Upper lobe of left lung (tissue), 6 donors: ENCODE results near the gene KLF15. TPM values are rescaled to one million over a fixed set of nuclear protein-coding genes. Genes with fewer than 3 reads are reported as not detected.

Experiments
- ATAC-seq, 2 donors: fragments of 200-7000 bp; cut with Tn5 transposase; one replicate each; pipeline ENCODE4 v1.9.1; 2022; ENCODE audit warnings: mild to moderate bottlenecking in 2 of 2, moderate library complexity in 2 of 2; ENCODE audit not compliant: low FRiP score in 2 of 2
- DNase-seq, 2 donors: peaks; one replicate each; pipeline ENCODE4 v3.0.0-alpha.2; 2019 to 2020
- H3K27ac ChIP-seq, 4 donors: fragments of 200-600 bp; sonication (generic); one replicate each; pipeline ENCODE4 v1.5.1; 2016 to 2019
- H3K27me3 ChIP-seq, 4 donors: fragments of 200-600 bp; sonication (generic); one replicate each; pipeline ENCODE4 v1.5.1; 2017 to 2019
- H3K36me3 ChIP-seq, 4 donors: fragments of 200-600 bp; sonication (generic); one replicate each; pipeline ENCODE4 v1.5.1; 2016 to 2019
- H3K4me1 ChIP-seq, 4 donors: fragments of 200-600 bp; sonication (generic); one replicate each; pipeline ENCODE4 v1.5.1; 2018 to 2019
- H3K4me3 ChIP-seq, 4 donors: fragments of 200-600 bp; sonication (generic); one replicate each; pipeline ENCODE4 v1.5.1; 2017 to 2019; ENCODE audit warnings: mild to moderate bottlenecking in 2 of 4, moderate library complexity in 1 of 4
- H3K9me3 ChIP-seq, 4 donors: fragments of 200-600 bp; sonication (generic); one replicate each; pipeline ENCODE4 v1.5.1; 2018 to 2019
- EP300 ChIP-seq, 4 donors: sonication (generic); formaldehyde crosslinking; IDR thresholded peaks; one replicate each; pipeline ENCODE4 v1.5.1; 2017; ENCODE audit warnings: antibody characterized with exemption in 4 of 4, control low read depth in 2 of 4
- POLR2A ChIP-seq, 4 donors: fragments of 450-650 bp; IDR thresholded peaks; one replicate each; pipeline ENCODE4 v1.5.1; 2016 to 2017; ENCODE audit warnings: antibody characterized with exemption in 4 of 4, mild to moderate bottlenecking in 2 of 4
- POLR2AphosphoS5 ChIP-seq, 2 donors: sonication (generic); formaldehyde crosslinking; IDR thresholded peaks; one replicate each; pipeline ENCODE4 v1.5.1; 2017; ENCODE audit warnings: antibody characterized with exemption in 2 of 2
- WGBS, 2 donors: methylation state at CpG; one replicate each; pipeline ENCODE4 v1.1.5; 2017 to 2018; 5-methylcytosine and 5-hydroxymethylcytosine counted together
- total RNA-seq, 6 donors: library from RNA; depleted of rRNA in 4 of 6; stranded (reverse); fragments of >200 nt in 4 of 6; gene quantifications; one replicate each; pipeline versions ENCODE4 v1.1.0 to v1.2.1, GENCODE V29; 2016 to 2021
- TF ChIP-seq, protein P1 (sequence below), 6 experiments: fragments of 450-650 bp in 4 of 6; fragments of 200-600 bp in 2 of 6; sonication (generic) in 2 of 6; IDR thresholded peaks; one replicate each; pipeline ENCODE4 v1.5.1; 2016 to 2019; ENCODE audit warnings: antibody characterized with exemption in 6 of 6
- donor health status: DM: no; HTN: no; CAD: no; lungs with moderate emphysema.
- donor health status: DM: no; HTN: yes; CAD: no; lungs with severe emphysema.

The KLF15 gene
- total RNA-seq, 6 donors from 2014 or later: 21.6 to 52.4 (median 38.3) TPM

- H3K4me3 ChIP-seq: no peak overlapping the region
- peaks cover 8 to 43% (median 19%) of the 10 kb centered on the region in 4 donors for H3K36me3 ChIP-seq
- no peaks in the 10 kb centered on the region for H3K9me3 ChIP-seq
- DNase-seq: peak in 1 of 2 donors; percentile 13
- 75 to 79% methylated on average over 8 of the region's 8 CpGs for WGBS, 2 donors
- no peak for ATAC-seq
- no peaks in the 10 kb centered on the region for H3K27me3 ChIP-seq
- no peak overlapping the region for H3K27ac ChIP-seq
- no peak for TF ChIP-seq POLR2A (IDR thresholded peaks at IDR 0.05)
- peak in 2 of 4 donors; percentile 24 to 61 for TF ChIP-seq EP300 (IDR thresholded peaks at IDR 0.05)
- H3K4me1 ChIP-seq: peaks cover 8 to 40% (median 33%) of the 10 kb centered on the region in 4 donors
Observed at GRCh38 chr3:126347543-126348161, 9.6 kb downstream of the KLF15 start.

DNA sequence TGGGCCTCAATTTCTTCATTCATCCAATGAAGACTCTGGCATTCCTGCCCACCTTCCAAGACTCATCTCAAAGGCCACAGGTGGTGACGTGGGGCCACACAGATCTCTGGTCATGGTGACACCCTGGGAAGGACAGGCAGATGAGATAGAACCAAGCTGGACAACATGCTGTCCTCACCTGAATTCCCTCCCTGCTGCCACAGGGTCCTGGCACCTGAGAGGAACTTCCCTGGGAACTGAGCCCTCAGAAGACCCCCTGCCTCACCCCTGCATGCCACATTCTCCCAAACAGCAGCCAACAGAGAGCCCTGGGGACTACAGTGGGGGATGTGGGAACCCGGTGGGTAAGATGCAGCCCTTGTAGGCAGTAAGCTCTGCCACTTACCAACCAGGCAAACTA is 10.7 kb downstream of the KLF15 start:
- ATAC-seq (no peak), DNase-seq (no peak)

GRCh38 chr3:126345641-126346460 is 11.4 kb downstream of the KLF15 start:
- H3K36me3 ChIP-seq: peaks cover 2 to 30% (median 8%) of the 10 kb centered on the region in 4 donors
- 97% methylated on average over 5 of the region's 5 CpGs; no CpG with 5 or more reads in 1 of the 2 donors for WGBS, 2 donors
- no peak for ATAC-seq
- peaks cover 2 to 22% (median 17%) of the 10 kb centered on the region in 4 donors for H3K4me1 ChIP-seq
- no peak for TF ChIP-seq POLR2AphosphoS5 (IDR thresholded peaks at IDR 0.05)
- TF ChIP-seq, protein P1, sequence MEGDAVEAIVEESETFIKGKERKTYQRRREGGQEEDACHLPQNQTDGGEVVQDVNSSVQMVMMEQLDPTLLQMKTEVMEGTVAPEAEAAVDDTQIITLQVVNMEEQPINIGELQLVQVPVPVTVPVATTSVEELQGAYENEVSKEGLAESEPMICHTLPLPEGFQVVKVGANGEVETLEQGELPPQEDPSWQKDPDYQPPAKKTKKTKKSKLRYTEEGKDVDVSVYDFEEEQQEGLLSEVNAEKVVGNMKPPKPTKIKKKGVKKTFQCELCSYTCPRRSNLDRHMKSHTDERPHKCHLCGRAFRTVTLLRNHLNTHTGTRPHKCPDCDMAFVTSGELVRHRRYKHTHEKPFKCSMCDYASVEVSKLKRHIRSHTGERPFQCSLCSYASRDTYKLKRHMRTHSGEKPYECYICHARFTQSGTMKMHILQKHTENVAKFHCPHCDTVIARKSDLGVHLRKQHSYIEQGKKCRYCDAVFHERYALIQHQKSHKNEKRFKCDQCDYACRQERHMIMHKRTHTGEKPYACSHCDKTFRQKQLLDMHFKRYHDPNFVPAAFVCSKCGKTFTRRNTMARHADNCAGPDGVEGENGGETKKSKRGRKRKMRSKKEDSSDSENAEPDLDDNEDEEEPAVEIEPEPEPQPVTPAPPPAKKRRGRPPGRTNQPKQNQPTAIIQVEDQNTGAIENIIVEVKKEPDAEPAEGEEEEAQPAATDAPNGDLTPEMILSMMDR (IDR thresholded peaks at IDR 0.05): no peak
- H3K27me3 ChIP-seq: no peaks in the 10 kb centered on the region
- peak in 1 of 2 donors; percentile 37 for DNase-seq
- no peaks in the 10 kb centered on the region for H3K9me3 ChIP-seq
- H3K27ac ChIP-seq: no peak overlapping the region
- no peak overlapping the region for H3K4me3 ChIP-seq

More for the DNA sequence above, 10.7 kb downstream of the KLF15 start:
- 86 to 97% methylated on average over 1 to 2 of the region's 2 CpGs for WGBS, 2 donors
- Histone ChIP-seq H3K9me3 (no peaks in the 10 kb centered on the region), H3K27ac (no peak overlapping the region), H3K36me3 (peaks cover 5 to 37% (median 11%) of the 10 kb centered on the region in 4 donors), H3K4me3 (no peak overlapping the region), H3K27me3 (no peaks in the 10 kb centered on the region), H3K4me1 (peaks cover 8 to 28% (median 23%) of the 10 kb centered on the region in 4 donors)
- TF ChIP-seq EP300 (IDR thresholded peaks at IDR 0.05): no peak
- TF ChIP-seq POLR2AphosphoS5 (IDR thresholded peaks at IDR 0.05): no peak
- no peak for TF ChIP-seq POLR2A (IDR thresholded peaks at IDR 0.05)
- TF ChIP-seq, protein P1 (IDR thresholded peaks at IDR 0.05): no peak

GRCh38 chr3:126345231-126345630 is 12.0 kb downstream of the KLF15 start:
- Histone ChIP-seq H3K27me3 (no peaks in the 10 kb centered on the region), H3K4me1 (peaks cover 0 to 16% (median 11%) of the 10 kb centered on the region in 4 donors), H3K9me3 (no peaks in the 10 kb centered on the region), H3K27ac (no peak overlapping the region), H3K36me3 (peaks cover 2 to 24% (median 6%) of the 10 kb centered on the region in 4 donors), H3K4me3 (no peak overlapping the region)
- 83 to 96% methylated on average over 4 to 7 of the region's 7 CpGs for WGBS, 2 donors
- ATAC-seq (no peak), DNase-seq (no peak)
- TF ChIP-seq POLR2AphosphoS5 (IDR thresholded peaks at IDR 0.05) (no peak), EP300 (IDR thresholded peaks at IDR 0.05) (no peak), POLR2A (IDR thresholded peaks at IDR 0.05) (no peak)
- TF ChIP-seq, protein P1 (IDR thresholded peaks at IDR 0.05): no peak

DNA sequence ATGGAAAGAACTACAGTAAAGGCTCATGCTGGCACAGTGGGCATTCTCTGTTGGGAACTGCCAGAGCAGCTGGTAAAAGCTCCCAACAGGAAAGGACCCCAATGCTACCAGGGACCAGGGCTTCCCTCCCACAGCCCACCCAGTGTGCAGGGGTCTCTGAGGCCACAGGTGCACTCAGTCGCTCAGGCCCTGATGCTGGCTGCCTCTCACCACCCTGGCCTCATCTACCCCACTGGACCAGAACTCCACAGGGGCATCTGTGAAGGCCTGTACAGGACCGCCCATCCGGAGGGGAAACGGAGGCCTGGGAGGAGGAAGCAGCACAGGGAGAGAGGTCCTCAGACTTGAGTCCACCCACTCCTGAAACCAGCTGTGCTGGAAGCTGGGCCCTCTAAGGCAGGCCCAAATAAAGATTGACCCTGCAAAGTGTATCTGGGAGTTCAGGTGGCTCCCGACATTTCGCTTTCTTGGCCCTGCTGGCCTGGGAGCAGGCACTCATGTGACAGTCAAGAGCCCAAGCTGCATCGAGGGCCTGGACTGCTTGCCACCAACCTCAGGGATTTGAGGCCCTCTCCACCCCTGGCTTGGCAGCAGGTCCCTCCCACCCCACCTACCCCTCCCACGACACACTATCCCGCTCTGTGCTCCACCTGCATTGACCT is 12.7 kb downstream of the KLF15 start:
- ATAC-seq: no peak
- peaks cover 0 to 10% (median 6%) of the 10 kb centered on the region in 4 donors for H3K4me1 ChIP-seq

More for the DNA sequence above, 12.7 kb downstream of the KLF15 start:
- 91 to 96% methylated on average over 6 to 9 of the region's 9 CpGs for WGBS, 2 donors
- Histone ChIP-seq H3K27ac (no peak overlapping the region), H3K9me3 (no peaks in the 10 kb centered on the region), H3K27me3 (no peaks in the 10 kb centered on the region), H3K4me3 (no peak overlapping the region), H3K36me3 (peaks cover 2 to 20% (median 6%) of the 10 kb centered on the region in 4 donors)
- peak in 1 of 2 donors; percentile 19 for DNase-seq
- TF ChIP-seq POLR2A (IDR thresholded peaks at IDR 0.05): no peak
- no peak for TF ChIP-seq POLR2AphosphoS5 (IDR thresholded peaks at IDR 0.05)
- no peak for TF ChIP-seq EP300 (IDR thresholded peaks at IDR 0.05)
- TF ChIP-seq, protein P1 (IDR thresholded peaks at IDR 0.05): no peak
